ENCODE data around the gene LMOD1.
A peak's percentile ranks its signal among the peaks of the same experiment; 100 is the strongest.

LMOD1 gene

DNA sequence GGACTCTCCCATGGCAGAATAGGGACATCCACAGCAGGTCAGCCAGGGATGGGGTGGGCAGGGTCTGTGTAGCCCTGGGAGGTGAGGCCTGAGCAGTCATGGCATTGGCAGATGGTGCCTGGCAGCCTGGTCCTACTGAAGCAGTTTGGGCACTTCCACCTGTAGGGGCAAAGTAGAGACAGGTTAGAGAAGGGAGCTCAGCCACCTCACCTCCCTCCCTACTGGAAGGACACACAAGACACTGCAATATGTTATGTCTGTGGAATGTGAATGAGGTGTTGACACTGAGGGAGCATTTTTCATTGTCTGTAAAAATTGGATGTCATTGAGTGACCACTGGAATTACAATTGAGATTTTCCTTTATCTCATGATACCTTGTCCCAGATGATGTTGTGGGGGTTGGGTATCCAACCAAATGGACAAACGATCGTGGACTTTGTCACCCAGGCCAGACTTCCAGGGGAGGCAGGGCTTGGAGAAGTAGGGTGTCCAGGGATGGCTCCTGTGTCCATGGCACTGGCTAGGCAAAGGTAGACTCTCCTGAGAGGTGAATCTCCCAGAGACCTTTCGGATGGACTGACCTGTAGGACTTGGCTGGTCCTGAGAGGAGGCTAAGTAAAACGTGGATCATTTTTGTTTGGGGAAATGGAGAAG lies 48.0 kb downstream of the LMOD1 start:
- no peak for DNase-seq
- peaks cover 28% of the 10 kb centered on the region for H3K36me3 Mint-ChIP-seq (ENCODE audit: low read depth)
- TF ChIP-seq, protein P1, sequence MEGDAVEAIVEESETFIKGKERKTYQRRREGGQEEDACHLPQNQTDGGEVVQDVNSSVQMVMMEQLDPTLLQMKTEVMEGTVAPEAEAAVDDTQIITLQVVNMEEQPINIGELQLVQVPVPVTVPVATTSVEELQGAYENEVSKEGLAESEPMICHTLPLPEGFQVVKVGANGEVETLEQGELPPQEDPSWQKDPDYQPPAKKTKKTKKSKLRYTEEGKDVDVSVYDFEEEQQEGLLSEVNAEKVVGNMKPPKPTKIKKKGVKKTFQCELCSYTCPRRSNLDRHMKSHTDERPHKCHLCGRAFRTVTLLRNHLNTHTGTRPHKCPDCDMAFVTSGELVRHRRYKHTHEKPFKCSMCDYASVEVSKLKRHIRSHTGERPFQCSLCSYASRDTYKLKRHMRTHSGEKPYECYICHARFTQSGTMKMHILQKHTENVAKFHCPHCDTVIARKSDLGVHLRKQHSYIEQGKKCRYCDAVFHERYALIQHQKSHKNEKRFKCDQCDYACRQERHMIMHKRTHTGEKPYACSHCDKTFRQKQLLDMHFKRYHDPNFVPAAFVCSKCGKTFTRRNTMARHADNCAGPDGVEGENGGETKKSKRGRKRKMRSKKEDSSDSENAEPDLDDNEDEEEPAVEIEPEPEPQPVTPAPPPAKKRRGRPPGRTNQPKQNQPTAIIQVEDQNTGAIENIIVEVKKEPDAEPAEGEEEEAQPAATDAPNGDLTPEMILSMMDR (IDR thresholded peaks at IDR 0.05), result no peak
- H3K27me3 Mint-ChIP-seq (ENCODE audit: low read depth, poor library complexity), result peaks cover 23% of the 10 kb centered on the region
- H3K4me1 Mint-ChIP-seq, result peaks cover 50% of the 10 kb centered on the region
- no peak overlapping the region for H3K4me3 Mint-ChIP-seq
- no peaks in the 10 kb centered on the region for H3K9me3 Mint-ChIP-seq
- H3K27ac Mint-ChIP-seq, result no peak overlapping the region

DNA sequence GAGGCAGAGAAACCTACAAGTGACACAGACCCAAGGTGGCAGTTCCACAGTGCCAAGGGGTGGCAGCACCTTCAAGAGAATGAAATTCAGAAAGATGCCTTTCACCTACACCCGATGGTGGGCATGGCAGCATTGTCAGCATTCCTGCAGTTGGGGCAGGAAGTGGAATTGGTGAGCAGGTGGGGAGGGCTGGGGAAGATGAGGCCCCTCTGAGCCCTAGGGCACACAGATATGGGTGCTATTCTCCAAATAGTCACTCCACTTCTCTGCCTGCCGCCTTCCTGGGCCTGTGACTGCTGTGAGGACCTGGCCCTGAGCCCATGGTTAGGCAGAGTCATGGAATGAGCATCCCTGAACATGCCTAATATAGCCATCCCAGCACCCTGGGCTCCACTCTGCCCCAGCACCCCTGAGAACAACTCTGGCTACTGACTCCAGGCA lies 49.4 kb downstream of the LMOD1 start:
- no peaks in the 10 kb centered on the region for H3K9me3 Mint-ChIP-seq
- TF ChIP-seq, protein P1 (IDR thresholded peaks at IDR 0.05), result no peak
- no peak overlapping the region for H3K27ac Mint-ChIP-seq
- peaks cover 28% of the 10 kb centered on the region for H3K36me3 Mint-ChIP-seq (ENCODE audit: low read depth)
- H3K4me3 Mint-ChIP-seq, result no peak overlapping the region
- no peak for DNase-seq
- peaks cover 23% of the 10 kb centered on the region for H3K27me3 Mint-ChIP-seq (ENCODE audit: low read depth, poor library complexity)
- peaks cover 46% of the 10 kb centered on the region for H3K4me1 Mint-ChIP-seq

DNA sequence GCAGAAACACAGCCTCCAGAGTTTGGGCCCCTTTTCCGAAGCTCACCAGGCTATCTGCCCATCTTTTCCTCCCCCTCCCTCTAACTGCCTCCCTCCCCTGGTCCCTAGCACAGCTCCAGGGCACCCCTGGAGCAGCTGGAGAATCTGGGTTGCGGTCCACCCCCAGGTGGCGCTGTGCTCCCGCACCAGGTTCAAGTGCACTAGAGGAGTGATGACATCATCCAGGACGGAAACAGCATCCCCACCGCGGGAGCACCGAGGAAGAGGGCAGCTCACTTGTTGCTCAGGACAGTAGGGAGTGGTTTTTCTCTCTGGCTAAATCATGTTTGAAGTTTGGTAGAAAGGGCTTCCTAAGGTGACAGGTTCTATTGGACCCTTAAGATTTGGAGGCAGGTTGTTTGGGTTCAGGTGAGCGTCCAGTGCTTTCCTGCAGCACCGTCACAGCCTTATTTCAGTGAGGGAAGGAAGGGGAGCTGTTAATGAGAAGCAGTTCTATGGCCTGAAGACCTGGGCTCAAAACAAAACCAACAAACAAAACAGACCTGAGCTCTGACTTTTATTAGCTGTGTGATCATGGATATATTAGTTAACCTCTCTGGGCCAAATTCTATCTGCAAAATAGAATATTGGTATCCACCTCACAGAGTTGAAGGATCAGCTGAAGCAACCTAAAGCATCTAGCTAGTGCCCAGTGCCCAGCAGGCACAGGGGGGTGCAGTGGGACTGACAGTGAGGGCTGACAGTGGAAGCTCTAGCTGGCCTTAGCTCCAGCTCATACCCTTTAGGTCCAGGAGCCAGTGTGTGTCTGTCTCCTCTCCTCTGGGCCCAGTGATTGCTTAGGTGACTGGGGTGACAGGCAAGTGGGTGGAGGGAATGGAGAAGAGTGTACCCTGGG lies 50.2 kb downstream of the LMOD1 start:
- no peak overlapping the region for H3K4me3 Mint-ChIP-seq
- H3K9me3 Mint-ChIP-seq, result no peaks in the 10 kb centered on the region
- H3K4me1 Mint-ChIP-seq, result peaks cover 52% of the 10 kb centered on the region
- TF ChIP-seq, protein P1 (IDR thresholded peaks at IDR 0.05), result peak; percentile 89
- peak; percentile 94 for DNase-seq
- peak overlapping the region; percentile 19 for H3K27ac Mint-ChIP-seq
- H3K36me3 Mint-ChIP-seq (ENCODE audit: low read depth), result peaks cover 28% of the 10 kb centered on the region
- peaks cover 27% of the 10 kb centered on the region for H3K27me3 Mint-ChIP-seq (ENCODE audit: low read depth, poor library complexity)

DNA sequence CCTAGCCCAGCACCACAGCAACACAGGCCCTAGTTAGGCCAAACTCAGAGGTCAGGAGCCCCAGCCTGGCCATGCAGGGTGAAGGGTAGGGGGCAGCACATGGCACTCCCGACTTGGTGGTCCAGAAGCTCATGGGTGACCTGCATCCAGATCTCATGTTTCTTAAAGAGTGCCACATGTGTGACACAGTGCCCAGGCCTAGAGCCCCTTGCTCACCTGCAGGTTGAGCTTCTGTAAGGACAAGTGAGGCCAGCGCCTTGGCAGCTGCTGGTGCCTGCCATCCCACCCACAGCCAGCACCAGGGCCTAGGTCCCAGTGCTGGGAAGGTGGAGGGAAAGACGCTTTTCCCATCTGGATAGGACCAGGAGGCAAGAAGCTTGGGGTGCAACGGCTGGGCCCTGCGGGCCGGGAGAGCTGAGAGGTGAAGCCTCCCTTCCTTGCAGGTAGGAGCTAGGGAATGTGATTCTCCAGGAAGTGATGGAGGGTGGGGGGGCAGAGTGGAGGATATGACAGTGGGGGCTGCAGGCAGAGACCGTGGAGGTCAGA lies 51.2 kb downstream of the LMOD1 start:
- H3K4me1 Mint-ChIP-seq, result peaks cover 47% of the 10 kb centered on the region
- H3K27ac Mint-ChIP-seq, result no peak overlapping the region
- no peaks in the 10 kb centered on the region for H3K9me3 Mint-ChIP-seq
- TF ChIP-seq, protein P1 (IDR thresholded peaks at IDR 0.05), result no peak
- no peak for DNase-seq
- H3K27me3 Mint-ChIP-seq (ENCODE audit: low read depth, poor library complexity), result peaks cover 28% of the 10 kb centered on the region
- peaks cover 22% of the 10 kb centered on the region for H3K36me3 Mint-ChIP-seq (ENCODE audit: low read depth)
- no peak overlapping the region for H3K4me3 Mint-ChIP-seq

DNA sequence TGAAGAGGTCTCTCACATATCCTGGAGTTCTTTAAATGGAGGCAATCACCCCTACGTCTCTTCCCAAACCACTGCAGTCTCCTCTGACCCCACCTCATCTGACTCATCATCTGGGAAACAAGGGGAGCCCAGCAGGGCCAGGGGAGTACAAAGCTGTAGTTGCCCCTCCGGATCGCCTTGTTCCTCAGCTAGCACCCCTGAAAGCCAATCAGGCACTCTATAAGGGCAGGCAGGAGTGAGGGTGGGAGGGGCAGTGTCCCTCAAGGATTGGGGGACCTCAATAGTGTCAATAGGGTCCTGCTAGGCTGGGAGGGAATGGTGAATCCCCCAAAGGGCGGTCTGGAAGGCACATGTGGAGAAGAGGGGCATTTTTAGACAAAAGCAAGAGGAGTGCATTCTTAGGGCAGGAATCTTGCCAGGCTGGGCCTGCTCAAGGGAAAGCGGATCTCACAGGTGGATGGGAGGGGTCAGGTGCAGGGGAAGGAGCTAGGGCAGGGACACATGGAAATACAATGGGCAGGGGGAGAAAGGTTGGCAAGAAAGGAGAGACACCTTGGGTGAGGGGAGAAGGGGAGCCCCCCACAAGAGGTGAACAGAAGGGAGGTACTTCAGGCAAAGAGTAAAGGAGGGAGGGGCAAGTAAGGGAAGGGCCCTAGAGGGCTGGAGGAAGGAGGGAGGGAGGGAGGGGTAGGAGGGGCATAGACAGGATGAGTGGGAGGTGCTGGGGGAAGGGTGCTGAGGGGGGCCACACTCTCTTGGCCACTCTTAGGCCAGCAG lies 51.8 kb downstream of the LMOD1 start:
- H3K36me3 Mint-ChIP-seq (ENCODE audit: low read depth), result peaks cover 15% of the 10 kb centered on the region
- H3K27ac Mint-ChIP-seq, result no peak overlapping the region
- no peak overlapping the region for H3K4me3 Mint-ChIP-seq
- TF ChIP-seq, protein P1 (IDR thresholded peaks at IDR 0.05), result no peak
- peaks cover 46% of the 10 kb centered on the region for H3K4me1 Mint-ChIP-seq
- no peaks in the 10 kb centered on the region for H3K9me3 Mint-ChIP-seq
- H3K27me3 Mint-ChIP-seq (ENCODE audit: low read depth, poor library complexity), result peaks cover 28% of the 10 kb centered on the region
- DNase-seq, result no peak
